Heart left ventricle (tissue), 13 donors: Measurements from ENCODE around the gene TPM3.

Experiments used
- POLR2A ChIP-seq, 2 donors: fragments of 450-650 bp; IDR thresholded peaks; one replicate each; pipeline ENCODE4 v1.6.1; 2017; ENCODE audit warnings: antibody characterized with exemption in 2 of 2, mild to moderate bottlenecking in 2 of 2, moderate library complexity in 2 of 2
- TF ChIP-seq, protein P1 (sequence below), 12 donors: fragments of 200-600 bp; sonication (generic) in 4 of 12; IDR thresholded peaks; one replicate each; pipeline versions ENCODE4 v1.5.0 to v1.8.0; 2018 to 2022; ENCODE audit warnings: antibody characterized with exemption in 12 of 12, mild to moderate bottlenecking in 5 of 12
- donor health status: ischemic (EF 13 %, LVEDD 7.1; RV severe dilation, severe dysfunction).
- donor health status: DM: no; HTN: yes; CAD: no.
- donor health status: DM: no; HTN: no; CAD: no.
- donor health status: ischemic (EF 25% LVEDD 6.9; RV normal size, moderate dysfunction).
- donor health status: ischemic (EF 25% LVEDD 5.7; RV mildly dilated, moderate dysfunction).
- donor health status: ischemic (EF 35%, LVEDD 5.7; RV mildly dilated, moderate dysfunction).
- donor health status: nonischemic (EF 11% LVEDD 7.7; RV severe dilation, severe dysfunction).
- donor health status: DM: yes; HTN: yes; CAD: no.
- donor health status: PGD.
- donor health status: ischemic (EF 29% LVEDD 5.4; RV normal size, mild dysfunction).
- donor health status: nonischemic (EF 23%, LVEDD 6.1; RV moderate dilation, normal function).

DNA sequence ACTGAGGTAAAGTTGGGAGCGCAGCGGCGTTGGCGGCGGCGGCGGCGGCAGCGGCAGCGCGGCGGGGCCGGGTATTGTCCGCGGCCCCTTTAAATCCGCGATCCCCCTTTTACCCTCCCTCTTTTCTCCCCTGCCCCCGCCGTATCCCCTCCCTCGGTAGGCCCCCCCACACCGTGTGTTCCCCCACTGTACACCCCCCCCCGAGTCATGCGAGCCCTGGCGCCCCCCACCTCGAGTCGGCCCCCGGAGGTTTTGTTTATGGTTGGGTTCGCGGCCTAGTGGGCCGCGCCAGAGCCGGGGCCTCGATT, 29.0 kb upstream of the TPM3 start:
- no peak for TF ChIP-seq POLR2A (IDR thresholded peaks at IDR 0.05)
- TF ChIP-seq, protein P1, sequence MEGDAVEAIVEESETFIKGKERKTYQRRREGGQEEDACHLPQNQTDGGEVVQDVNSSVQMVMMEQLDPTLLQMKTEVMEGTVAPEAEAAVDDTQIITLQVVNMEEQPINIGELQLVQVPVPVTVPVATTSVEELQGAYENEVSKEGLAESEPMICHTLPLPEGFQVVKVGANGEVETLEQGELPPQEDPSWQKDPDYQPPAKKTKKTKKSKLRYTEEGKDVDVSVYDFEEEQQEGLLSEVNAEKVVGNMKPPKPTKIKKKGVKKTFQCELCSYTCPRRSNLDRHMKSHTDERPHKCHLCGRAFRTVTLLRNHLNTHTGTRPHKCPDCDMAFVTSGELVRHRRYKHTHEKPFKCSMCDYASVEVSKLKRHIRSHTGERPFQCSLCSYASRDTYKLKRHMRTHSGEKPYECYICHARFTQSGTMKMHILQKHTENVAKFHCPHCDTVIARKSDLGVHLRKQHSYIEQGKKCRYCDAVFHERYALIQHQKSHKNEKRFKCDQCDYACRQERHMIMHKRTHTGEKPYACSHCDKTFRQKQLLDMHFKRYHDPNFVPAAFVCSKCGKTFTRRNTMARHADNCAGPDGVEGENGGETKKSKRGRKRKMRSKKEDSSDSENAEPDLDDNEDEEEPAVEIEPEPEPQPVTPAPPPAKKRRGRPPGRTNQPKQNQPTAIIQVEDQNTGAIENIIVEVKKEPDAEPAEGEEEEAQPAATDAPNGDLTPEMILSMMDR (IDR thresholded peaks at IDR 0.05): no peak
